Activated CD4-positive, alpha-beta T cell treated with anti-CD3 and anti-CD28 coated beads, Interleukin-10, Interleukin-2, amounts not matched to agents 100 ng/mL and 50 ng/mL, durations not matched to agents 16 hours and 8 hours (primary cell): ENCODE data around the gene AGAP9.
"Not testable (repeated sequence)": the region's sequence is repeated elsewhere in the genome, so short reads cannot be mapped to it uniquely, and the experiment has no call there.

Experiments
- DNase-seq: peaks from one replicate; pipeline ENCODE4 v3.0.0-alpha.2; 2020

The AGAP9 gene

DNA sequence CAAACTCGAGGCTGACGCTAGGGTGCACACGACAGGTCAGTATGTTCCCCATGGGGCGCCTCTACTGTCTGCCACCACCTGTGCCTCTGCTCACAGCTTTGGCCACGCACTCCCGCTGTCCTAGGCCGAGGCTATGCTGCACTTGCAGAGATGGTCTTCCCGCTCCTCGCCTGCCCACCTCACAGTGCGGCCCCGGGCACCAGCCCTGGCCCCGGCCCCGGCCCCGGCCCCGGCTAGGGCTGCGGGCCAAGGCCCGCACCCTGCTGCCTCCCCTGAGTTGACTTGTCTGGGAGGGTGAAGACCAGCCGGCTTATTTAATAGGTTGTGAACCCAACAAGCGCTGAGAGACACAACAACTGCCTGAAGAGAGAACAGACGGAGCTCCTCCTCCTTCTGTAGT is at the start of gene AGAP9:
AGAP9 (minus strand) TSS at position 164 of the 400 bp plus-strand sequence; CDS start at position 52, 112 bp downstream.
- DNase-seq = not testable (repeated sequence)

DNA sequence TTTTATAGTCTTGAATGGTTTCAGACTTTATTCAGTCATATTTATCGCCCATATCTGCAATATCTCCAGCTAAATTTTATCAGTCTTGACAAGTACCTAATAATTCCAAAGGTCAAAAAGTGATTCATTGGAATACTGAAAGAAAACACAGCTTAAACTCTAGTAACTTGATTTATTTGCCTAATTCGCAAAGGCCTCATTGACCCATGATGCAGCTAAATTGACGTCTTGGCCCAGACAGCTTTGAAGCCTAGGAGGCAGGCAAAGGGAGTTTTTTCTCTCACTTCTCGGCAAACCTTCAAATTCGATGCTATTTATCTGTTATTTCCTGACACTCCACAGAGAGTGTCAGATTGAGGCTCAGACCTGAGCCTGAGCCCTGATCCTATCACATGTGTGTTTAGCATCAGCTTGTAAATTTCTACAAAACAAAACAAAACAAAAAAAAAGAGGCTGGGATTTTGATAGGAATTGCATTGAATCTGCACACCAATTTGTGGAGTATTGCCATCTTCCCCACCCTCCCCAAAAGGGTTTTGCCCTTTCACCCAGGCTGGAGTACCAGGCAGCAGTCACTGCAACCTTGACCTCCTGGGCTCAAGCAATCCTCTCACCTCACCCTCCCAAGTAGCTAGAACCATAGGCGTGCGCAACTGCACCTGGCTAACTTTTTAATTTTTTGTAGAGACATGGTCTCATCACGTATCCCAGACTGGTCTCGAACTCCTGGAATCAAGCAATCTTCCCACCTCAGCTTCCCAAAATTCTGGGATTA is 47.9 kb upstream of the AGAP9 start:
- not testable (repeated sequence) for DNase-seq

DNA sequence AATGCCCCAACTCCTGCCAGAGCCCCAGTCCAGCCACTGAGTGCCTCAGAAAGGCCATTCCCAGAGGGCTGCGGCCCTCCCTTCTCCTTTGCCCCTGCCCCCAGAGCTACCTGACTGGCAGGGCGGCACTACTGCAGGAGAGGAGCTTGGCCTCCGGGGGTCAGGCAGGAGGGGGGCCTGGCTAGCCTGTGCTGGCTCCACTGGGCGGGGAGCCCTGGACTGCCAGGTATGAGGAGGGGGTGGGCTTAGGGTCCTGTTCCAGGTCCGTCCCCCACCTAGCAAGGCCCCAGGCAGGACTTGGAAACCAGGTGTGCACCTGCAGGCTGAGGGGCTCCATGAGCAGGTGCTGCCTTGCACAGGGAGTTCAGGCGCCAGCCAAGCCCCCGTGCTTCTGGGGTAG is 43.3 kb upstream of the AGAP9 start:
- DNase-seq = not testable (repeated sequence)

DNA sequence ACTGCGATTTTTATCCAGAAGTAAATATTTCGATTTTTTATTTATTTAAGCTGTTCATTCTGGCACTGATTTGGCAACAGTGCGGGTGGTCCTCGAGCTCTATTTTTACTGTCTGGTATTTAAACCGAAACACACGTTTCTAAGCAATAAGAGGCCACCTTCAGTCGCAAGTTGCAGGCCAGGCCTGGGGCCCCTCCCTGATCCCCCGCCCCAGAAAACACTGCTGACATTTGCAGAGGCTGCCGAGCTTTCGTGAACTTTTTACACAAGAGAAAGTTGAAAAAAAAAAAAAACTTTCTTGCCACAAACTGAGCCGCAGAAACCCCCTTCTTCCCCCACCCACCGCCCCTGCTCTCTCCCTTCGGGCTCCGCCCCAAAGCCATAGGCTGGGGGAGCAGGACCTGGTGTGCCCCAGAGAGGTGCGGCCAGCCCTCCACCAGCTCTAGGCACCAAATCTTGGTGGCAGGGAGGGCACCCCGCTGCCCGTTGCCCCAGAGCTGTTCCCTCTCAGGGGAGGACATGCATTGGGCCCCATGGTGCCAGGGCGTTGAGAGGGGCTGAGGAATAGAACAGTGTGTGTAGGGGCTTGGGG is 42.8 kb upstream of the AGAP9 start:
- not testable (repeated sequence) for DNase-seq

DNA sequence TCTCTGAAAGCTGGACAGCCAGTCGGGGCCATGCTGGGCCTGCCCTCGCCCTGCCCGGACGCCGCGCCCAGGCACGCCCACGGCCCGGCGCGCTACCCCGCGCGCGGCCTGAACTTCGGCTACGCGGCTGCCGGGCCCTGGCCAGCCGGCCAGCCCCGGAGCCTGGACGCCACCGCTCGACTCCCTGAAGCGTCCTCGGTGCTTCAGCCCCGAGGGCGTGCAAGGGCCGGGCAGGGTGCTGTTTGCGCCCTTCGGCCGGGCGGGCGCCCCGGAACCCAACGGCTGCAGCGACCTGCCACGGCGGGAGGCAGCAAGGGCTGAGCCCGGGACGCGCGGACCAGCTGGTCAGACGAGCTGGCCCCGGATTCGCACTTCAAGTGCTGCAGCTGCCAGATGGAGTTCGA is 42.1 kb upstream of the AGAP9 start:
- not testable (repeated sequence) for DNase-seq

DNA sequence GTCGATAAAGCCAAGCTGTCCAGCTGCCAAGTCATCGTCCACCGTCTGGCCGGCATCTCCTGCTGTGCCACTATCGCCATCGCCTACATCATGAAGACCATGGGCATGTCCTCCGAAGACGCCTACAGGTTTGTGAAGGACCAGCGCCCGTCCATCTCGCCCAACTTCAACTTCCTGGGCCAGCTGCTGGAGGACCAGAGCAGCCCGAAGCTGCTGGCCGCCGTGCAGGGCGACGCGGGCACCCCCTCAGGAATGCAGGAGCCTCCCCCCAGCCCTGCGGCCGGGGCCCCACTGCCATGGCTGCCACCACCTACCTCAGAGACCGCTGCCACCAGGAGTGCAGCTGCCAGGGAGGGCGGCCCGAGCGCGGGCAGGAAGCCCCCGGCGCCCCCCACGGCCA is 41.5 kb upstream of the AGAP9 start:
- DNase-seq = not testable (repeated sequence)

DNA sequence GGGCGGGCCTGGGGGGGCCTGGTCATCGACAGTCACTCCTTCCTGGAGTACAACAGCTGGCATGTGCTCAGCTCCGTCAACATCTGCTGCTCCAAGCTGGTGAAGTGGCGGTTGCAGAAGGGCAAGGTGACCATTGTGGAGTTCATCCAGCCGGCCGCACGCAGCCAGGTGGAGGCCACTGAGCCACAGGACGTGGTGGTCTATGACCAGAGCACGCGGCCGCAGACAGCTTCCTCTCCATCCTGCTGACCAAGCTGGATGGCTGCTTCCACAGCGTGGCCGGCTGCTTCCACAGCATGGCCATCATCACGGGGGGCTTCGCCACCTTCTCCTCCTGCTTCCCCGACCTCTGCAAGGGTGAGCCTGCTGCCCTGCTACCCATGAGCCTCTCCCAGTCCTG is 40.9 kb upstream of the AGAP9 start:
- DNase-seq = not testable (repeated sequence)

DNA sequence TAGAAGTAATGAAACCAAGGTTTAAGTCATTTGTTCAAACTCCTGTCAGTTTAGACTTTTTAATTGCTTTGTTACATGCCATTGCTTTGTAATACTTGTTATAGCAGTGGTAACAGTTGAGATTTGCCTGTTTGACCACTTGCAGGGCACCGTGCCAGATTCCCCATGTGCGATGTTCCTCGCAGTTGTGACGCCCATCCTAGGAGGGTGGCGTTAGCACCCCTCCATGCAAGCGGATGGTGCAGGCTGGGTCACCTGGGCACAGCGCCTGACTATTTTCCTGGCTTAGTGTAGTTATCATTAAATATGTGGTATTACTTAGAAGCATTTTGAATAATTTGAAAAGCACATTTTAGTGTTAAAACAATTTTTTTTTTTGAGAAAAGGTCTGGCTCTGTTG is 37.0 kb upstream of the AGAP9 start:
- not testable (repeated sequence) for DNase-seq

DNA sequence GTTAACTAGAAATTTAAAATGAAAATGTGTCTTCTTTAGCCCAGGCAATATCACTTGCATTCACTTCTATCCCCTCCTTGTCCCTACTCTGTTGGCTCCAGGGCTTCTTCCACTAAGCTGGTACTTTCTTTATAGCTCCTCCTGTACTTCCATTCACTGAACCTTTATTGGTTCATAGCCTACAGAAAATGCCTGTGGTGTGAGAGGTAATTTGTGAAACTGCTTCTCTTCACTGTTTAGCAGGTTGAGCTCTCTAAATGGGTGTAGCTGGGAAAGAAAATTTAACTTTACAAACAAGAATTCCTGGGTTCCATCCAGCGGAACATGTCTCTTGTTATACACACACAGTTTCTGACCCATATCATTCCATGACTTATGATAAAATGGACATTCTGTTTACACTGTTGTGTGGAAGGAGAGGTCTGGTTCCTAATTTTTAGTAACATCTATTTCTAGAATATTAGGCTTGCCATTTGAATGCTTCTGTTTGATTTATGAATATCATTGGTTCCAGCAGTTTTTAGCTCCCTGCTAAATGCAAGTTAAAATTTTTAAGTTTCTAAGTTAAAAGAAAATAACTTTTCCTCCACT is 36.4 kb upstream of the AGAP9 start:
- not testable (repeated sequence) for DNase-seq

DNA sequence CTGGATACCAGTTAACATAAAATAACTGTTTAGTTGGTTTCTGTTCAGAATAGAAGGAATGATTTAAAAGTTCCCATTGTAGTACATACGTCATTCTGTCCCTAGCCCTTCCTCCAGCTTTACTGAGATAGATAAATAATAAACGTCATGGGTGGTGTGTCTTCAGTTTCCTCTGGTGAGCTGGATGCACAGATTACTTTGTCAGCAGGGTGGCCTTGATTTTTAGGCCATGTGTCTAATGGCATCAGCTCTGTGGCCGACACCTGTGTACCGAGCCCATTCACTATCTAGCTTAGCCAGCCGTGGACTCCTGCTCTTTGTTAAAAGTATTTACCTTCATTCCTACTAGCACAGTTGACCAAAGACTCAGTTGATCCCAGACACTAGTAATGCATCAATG is 34.7 kb upstream of the AGAP9 start:
- peak; percentile 9 for DNase-seq

DNA sequence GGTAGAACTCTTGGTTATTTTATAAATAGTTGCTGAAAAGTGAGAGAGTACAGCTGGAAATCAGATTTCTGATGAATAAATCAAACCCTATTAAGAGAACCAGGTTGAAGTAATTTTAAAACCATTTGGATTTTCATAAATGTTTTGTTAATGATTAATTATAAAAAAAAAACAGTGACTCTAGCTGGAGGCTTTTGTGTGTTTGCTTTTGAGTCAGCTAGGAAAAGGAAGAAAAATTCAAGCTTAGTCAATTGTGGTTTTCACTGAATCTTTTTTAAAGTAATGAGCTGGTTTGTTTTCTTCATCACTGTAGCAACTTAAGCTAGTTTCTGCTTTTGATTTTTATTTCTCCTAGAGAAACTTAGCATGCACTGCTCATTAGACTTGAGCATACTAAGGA is 34.2 kb upstream of the AGAP9 start:
- peak; percentile 30 for DNase-seq

DNA sequence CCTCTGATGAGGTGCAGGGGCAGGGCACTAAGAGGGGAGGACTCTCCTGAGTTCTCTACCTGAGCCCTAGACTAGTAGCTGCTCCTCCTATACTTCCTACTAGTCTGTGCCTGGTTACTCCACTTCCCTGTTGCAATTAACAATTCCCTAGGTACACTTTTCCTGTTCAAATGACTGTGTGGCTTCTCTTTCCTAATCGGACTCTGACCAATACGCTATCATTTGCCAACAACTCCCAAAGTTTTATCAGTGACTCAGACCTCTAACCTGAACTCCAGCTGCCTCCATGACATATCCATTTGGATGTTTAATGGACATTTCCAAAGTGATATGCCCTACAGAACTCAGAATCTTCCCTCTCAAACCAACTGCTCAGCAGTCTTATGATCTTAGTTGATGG is 31.9 kb upstream of the AGAP9 start:
- DNase-seq = not testable (repeated sequence)

DNA sequence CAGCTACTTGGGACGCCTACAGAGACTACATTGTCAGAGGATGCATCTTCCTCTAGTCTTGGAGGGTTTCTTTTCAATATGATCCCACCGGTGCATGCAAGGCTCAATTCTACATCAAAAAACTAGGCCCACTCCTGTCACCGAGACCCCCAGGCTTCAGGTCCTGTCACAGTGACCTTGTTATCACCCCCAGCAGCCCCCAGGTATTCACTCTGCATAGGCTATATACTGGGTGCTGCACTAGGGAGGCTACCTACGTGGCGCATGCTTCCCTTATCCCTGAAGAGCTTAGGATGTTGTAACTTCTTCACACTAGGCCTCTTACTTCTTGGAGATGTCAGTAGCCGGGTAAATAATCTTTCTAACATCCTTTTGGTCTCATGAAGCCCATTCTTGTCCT is 31.1 kb upstream of the AGAP9 start:
- not testable (repeated sequence) for DNase-seq

DNA sequence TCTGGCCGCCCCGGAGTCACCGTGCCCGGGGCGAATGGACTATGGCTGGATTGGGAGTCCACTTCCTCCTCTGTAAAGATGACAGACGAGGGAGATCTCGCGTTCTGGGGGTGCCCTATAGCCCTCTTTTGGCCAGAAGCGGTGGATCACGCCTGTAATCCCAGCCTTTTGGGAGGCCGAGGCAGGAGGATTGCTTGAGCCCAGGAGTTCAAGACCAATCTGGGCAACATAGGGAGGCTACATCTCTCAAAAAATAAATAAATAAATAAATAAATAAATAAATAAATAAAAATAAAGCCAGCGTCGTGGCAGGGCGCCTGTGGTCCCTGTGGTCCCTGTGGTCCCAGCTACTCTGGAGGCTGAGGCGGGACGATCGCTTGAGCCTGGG is 30.4 kb upstream of the AGAP9 start:
- not testable (repeated sequence) for DNase-seq

DNA sequence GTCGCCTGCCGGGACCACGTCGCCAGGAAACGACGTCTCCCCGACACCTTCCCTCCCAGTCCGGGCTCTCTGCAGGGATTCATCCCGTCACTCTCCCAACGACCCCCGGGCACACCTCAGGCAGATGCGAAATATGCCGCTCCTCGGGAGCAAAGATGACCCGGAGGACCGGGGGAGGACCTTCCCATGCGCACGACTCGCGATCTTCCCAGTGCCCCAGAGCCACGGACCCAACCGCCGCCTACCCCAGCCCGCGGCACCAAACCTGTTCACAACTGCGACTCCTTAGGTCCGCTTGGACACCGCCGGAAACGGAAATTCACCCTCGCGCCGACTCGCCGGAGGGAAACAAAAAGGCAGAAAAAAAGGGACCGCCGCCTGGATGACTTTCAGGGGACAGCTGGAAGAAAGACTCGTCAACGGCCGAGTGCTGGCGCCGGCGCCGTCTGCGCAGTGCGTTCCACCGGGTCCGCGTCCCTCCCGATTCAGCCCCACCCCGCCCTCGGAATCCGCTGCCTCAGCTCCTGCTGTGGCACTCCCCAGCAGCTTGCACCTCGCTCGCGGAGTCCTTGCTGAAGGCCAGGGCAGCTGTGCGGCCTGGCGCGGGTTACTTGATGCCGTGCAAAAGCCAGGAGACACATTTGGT is 29.9 kb upstream of the AGAP9 start:
- DNase-seq = peak; percentile 89

DNA sequence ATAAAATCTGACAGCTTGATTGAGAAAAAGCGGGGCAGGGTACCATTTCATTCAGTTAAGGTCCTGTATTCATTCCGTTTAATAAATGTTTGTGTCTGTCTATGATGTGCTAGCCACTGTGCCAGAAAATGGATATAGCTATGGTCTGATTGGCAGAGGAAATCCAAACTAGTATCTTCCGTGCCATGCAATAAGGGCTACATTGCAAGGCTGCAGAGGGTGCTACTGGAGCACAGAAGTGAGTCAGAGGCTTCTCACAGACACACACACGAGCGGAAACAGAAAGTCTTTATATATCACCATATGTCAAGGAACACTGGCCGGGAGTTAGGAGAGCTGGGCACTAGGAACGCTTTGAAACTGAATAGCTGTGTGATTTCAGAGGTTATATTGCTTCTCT is 29.3 kb upstream of the AGAP9 start:
- DNase-seq = peak; percentile 74

DNA sequence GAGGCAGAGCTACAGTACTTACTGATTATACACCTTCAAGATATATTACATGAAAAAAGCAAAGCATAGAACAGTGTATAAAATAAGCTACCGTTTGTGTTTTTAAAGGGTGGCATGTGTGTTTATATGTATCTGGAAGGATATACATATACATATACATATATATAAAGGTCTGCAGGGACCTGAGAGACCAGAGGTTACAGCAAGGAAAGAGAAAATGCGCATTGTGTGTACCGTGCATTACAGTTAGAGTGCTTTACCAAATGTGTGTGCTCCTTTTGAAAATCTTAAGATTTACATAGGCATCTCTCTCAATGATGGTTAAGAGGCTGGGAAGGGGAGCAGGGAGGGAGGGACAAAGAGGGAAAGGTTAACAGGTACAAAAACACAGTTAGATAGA is 23.8 kb upstream of the AGAP9 start:
- DNase-seq = not testable (repeated sequence)

DNA sequence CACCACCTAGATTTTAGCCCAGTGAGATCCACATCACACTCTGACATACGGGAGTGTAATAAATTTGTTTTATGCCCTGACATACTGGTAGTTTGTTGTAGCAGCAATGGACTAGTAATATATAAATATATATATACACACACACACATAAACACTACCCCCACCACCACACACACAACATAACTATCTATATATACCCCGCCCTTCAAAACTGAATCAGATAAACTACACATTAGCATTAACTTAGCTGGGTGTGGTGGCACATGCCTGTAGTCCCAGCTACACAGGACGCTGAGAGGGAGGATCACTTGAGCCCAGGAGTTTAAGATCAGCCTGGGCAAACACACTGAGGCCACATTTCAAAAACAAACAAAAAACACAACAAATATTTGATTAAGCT is 13.0 kb upstream of the AGAP9 start:
- not testable (repeated sequence) for DNase-seq

DNA sequence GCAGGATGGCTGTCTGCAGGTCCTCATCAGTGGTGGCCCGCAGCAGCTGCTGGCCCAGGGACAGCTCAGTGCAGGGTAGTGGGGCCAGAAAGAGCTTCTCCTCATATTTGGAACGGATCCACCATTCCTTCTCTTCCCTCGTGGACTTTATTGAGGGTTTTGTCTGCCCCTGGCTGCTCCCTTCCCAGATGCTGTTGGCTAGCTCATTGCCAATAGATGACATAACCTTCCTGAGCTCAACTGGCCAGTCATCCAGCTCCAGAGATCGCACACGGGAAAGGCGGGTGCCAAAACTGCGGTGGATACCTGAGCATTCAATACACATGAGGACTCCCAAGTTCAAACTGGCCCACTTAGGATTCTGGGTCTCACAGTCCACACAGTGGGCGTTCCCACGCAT is 21.1 kb downstream of the AGAP9 start:
- DNase-seq = not testable (repeated sequence)

DNA sequence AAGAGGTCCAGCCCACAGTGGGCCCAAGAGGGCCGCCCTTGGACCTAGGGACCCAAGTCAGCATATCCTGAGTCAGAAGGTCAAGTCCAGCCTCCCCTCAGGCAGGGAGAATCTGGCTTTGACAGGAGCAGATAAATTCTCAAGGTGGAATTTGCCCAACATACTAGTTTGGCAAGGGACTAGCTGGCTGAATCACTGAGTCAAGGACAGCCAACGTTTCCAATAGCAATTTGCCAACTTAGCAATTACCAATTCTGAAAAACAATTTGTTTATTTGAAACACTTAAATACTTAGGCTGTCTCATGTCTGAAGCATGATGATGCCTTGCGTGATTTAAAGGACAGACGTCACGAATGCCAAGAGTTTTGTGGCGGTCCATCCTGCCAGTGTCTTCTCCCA is 29.2 kb downstream of the AGAP9 start:
- DNase-seq = not testable (repeated sequence)

DNA sequence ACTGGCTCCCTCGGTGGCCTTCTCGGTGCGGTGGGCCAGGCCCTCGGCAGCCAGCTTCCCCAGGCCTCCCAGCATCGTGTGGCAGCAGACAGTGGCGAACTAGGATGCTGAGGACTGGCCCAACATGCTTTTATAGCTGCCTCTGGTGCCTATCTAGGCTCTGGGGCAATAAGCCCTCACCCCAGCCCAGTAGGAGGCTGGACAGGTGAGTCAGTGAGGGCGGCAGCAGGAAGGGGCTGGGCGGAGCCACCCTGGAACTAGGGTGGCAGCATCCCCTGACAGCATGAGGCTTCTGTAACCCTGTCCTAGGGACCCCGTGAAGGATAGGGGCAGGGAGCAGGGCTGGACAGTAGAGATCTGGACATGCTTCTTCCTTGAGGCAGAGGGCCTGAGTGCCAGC is 31.8 kb downstream of the AGAP9 start, which contains the start of gene FAM25G:
FAM25G (minus strand) TSS at position 101 of the 400 bp plus-strand sequence; CDS start at position 75, 26 bp downstream.
- not testable (repeated sequence) for DNase-seq

DNA sequence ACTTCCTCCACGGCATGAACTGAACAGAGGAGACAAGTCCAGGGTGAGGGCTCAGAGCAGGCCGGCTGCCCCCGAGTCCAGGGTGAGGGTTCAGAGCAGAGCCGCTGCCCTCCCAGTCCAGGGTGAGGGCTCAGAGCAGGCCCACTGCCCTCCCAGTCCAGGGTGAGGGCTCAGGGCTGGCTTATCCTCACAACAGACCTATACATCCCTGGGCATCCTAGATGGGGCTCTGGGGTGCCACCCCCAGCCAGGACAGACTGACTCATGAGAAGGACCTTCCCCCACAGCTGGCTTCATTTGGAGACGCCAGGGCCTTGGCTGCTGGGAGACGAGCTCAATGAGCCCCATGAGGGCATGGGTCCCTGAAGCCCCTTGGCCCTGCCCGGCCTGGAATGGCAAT is 33.8 kb downstream of the AGAP9 start:
- not testable (repeated sequence) for DNase-seq

DNA sequence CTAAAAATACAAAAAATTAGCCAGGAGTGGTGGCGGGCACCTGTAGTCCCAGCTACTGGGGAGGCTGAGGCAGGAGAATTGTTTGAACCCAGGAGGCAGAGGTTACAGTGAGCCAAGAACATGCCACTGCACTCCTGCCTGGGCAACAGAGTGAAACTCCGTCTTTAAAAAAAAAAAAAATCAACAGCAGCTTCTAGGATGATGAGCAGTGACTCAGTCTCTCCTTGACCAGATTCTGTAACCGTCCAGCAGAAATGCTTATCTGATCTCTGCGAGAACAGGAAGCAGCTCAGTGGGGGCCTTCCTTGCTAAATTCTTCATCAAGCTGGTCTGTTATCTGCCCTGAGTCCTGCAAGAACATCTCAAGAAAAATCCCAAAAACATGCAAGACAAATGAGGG is 37.5 kb downstream of the AGAP9 start:
- peak; percentile 44 for DNase-seq
